H9 (cell line): ENCODE measurements around the gene TRPV5. TPM values are rescaled to one million over a fixed set of nuclear protein-coding genes. Genes with fewer than 3 reads are reported as not detected.

Experiments used
- DNase-seq: peaks from one replicate; pipeline ENCODE4 v3.0.0-alpha.2; 2017
- H2AFZ ChIP-seq: one replicate; pipeline ENCODE4 v1.6.1; 2013; ENCODE audit warnings: mild to moderate bottlenecking, low read length, control low read depth, moderate library complexity
- H2AK5ac ChIP-seq: 2 replicates; pipeline ENCODE4 v1.6.1; 2013; ENCODE audit warnings: low read length, control low read depth, mixed read lengths; ENCODE audit not compliant: insufficient read length
- H2BK120ac ChIP-seq: one replicate; pipeline ENCODE4 v1.6.1; 2013; ENCODE audit warnings: low read depth, mild to moderate bottlenecking, low read length, control low read depth, inconsistent platforms; ENCODE audit not compliant: poor library complexity, severe bottlenecking
- H2BK12ac ChIP-seq: 2 replicates; pipeline ENCODE4 v1.6.1; 2013; ENCODE audit warnings: low read length, control low read depth, mixed read lengths, low read depth; ENCODE audit not compliant: insufficient read length
- H2BK15ac ChIP-seq: 2 replicates; pipeline ENCODE4 v1.6.1; 2013; ENCODE audit warnings: low read depth, low read length, control low read depth
- H2BK20ac ChIP-seq: one replicate; pipeline ENCODE4 v1.6.1; 2013; ENCODE audit warnings: low read depth, mild to moderate bottlenecking, low read length, control low read depth, inconsistent platforms; ENCODE audit not compliant: poor library complexity, severe bottlenecking
- H2BK5ac ChIP-seq: 2 replicates; pipeline ENCODE4 v1.6.1; 2013; ENCODE audit warnings: low read length, control low read depth, mixed read lengths; ENCODE audit not compliant: insufficient read length
- H3K14ac ChIP-seq: 2 replicates; pipeline ENCODE4 v1.6.1; 2013; ENCODE audit warnings: low read length, control low read depth; ENCODE audit not compliant: insufficient read depth
- H3K18ac ChIP-seq: 2 replicates; pipeline ENCODE4 v1.6.1; 2013; ENCODE audit warnings: low read depth, mild to moderate bottlenecking, mixed read lengths, low read length, control low read depth; ENCODE audit not compliant: insufficient read length
- H3K23ac ChIP-seq: 2 replicates; pipeline ENCODE4 v1.6.1; 2013; ENCODE audit warnings: low read length, control low read depth, mixed read lengths, low read depth; ENCODE audit not compliant: insufficient read length
- H3K23me2 ChIP-seq: 2 replicates; pipeline ENCODE4 v1.6.1; 2013; ENCODE audit warnings: low read depth, mild to moderate bottlenecking, mixed read lengths, low read length, control low read depth; ENCODE audit not compliant: insufficient read length, poor library complexity, severe bottlenecking
- H3K27ac ChIP-seq: 2 replicates; pipeline ENCODE4 v1.5.1; 2013; ENCODE audit warnings: low read length, control low read depth, mixed read lengths, low read depth; ENCODE audit not compliant: insufficient read length
- H3K27me3 ChIP-seq: 2 replicates; pipeline ENCODE4 v1.6.1; 2013; ENCODE audit warnings: low read length, control low read depth, inconsistent platforms; ENCODE audit not compliant: insufficient read depth
- H3K4ac ChIP-seq: 2 replicates; pipeline ENCODE4 v1.6.1; 2013; ENCODE audit warnings: low read depth, mild to moderate bottlenecking, control low read depth, inconsistent platforms, low read length, moderate library complexity
- H3K4me1 ChIP-seq: 2 replicates; pipeline ENCODE4 v1.6.1; 2013; ENCODE audit warnings: low read length, control low read depth, inconsistent platforms; ENCODE audit not compliant: insufficient read depth
- H3K4me2 ChIP-seq: 2 replicates; pipeline ENCODE4 v1.6.1; 2013; ENCODE audit warnings: low read length, control low read depth, mixed read lengths; ENCODE audit not compliant: insufficient read length, insufficient read depth
- H3K56ac ChIP-seq: 2 replicates; pipeline ENCODE4 v1.6.1; 2013; ENCODE audit warnings: low read depth, mild to moderate bottlenecking, mixed read lengths, low read length, control low read depth; ENCODE audit not compliant: insufficient read length
- H3K79me1 ChIP-seq: 2 replicates; pipeline ENCODE4 v1.6.1; 2013; ENCODE audit warnings: low read depth, mild to moderate bottlenecking, moderate library complexity, low read length, control low read depth, inconsistent platforms; ENCODE audit not compliant: insufficient read depth, poor library complexity, severe bottlenecking
- H3K79me2 ChIP-seq: 2 replicates; pipeline ENCODE4 v1.6.1; 2013; ENCODE audit warnings: low read length, control low read depth, inconsistent platforms; ENCODE audit not compliant: insufficient read depth
- H3K9ac ChIP-seq: 2 replicates; pipeline ENCODE4 v1.6.1; 2013; ENCODE audit warnings: low read length, control low read depth, mixed read lengths; ENCODE audit not compliant: insufficient read length; ENCODE audit errors: extremely low read depth
- H3K9me3 ChIP-seq: one replicate; pipeline ENCODE4 v1.6.1; 2013; ENCODE audit warnings: low read depth, low read length, inconsistent platforms; ENCODE audit not compliant: control insufficient read depth
- H3T11ph ChIP-seq: one replicate; pipeline ENCODE4 v1.6.1; 2013; ENCODE audit warnings: mild to moderate bottlenecking, low read length, control low read depth, inconsistent platforms
- H4K20me1 ChIP-seq: one replicate; pipeline ENCODE4 v1.6.1; 2013; ENCODE audit not compliant: control insufficient read depth, insufficient read length, insufficient read depth
- H4K5ac ChIP-seq: 2 replicates; pipeline ENCODE4 v1.6.1; 2013; ENCODE audit warnings: low read depth, mild to moderate bottlenecking, mixed read lengths, low read length, control low read depth; ENCODE audit not compliant: insufficient read length
- H4K8ac ChIP-seq: replicated peaks from 2 replicates; pipeline ENCODE4 v1.6.1; 2013; ENCODE audit warnings: low read length, control low read depth, mixed read lengths, low read depth; ENCODE audit not compliant: insufficient read length
- H4K91ac ChIP-seq: 2 replicates; pipeline ENCODE4 v1.6.1; 2013; ENCODE audit warnings: low read depth, mild to moderate bottlenecking, moderate library complexity, mixed read lengths, low read length, control low read depth; ENCODE audit not compliant: insufficient read length
- H3K27ac Mint-ChIP-seq, 3 experiments: 2 replicates in 2 of 3; 3 replicates in 1 of 3; pipeline ENCODE4 v1.8.0; 2020 to 2021; ENCODE audit warnings: mixed read lengths in 3 of 3, mild to moderate bottlenecking in 1 of 3, moderate library complexity in 1 of 3
- H3K27me3 Mint-ChIP-seq: 2 replicates; pipeline ENCODE4 v1.8.0; 2021; ENCODE audit warnings: low read depth, mild to moderate bottlenecking, moderate library complexity, mixed read lengths
- H3K36me3 Mint-ChIP-seq, 3 experiments: 2 replicates in 2 of 3; 3 replicates in 1 of 3; pipeline ENCODE4 v1.8.0; 2020 to 2021; ENCODE audit warnings: low read depth in 3 of 3, mixed read lengths in 3 of 3; ENCODE audit not compliant: insufficient read depth in 1 of 3
- H3K4me1 Mint-ChIP-seq, 2 experiments: 2 replicates each; pipeline ENCODE4 v1.8.0; 2020; ENCODE audit warnings: mixed read lengths in 2 of 2
- H3K4me3 Mint-ChIP-seq, 2 experiments: 2 replicates in 1 of 2; 3 replicates in 1 of 2; pipeline ENCODE4 v1.8.0; 2020 to 2021; ENCODE audit warnings: mild to moderate bottlenecking in 2 of 2, mixed read lengths in 2 of 2, moderate library complexity in 1 of 2
- H3K9me3 Mint-ChIP-seq, 2 experiments: 2 replicates in 1 of 2; 3 replicates in 1 of 2; pipeline ENCODE4 v1.8.0; 2020; ENCODE audit warnings: mild to moderate bottlenecking in 2 of 2, mixed read lengths in 2 of 2, moderate library complexity in 1 of 2
- WGBS: extraction: QIAGEN DNeasy Blood & Tissue Kit; methylation state at CpG from one replicate; pipeline ENCODE4 v1.1.7; 2013; ENCODE audit warnings: missing lambda C conversion rate, low lambda C conversion rate, mixed read lengths; ENCODE audit not compliant: insufficient read length; ENCODE audit errors: extremely low coverage; 5-methylcytosine and 5-hydroxymethylcytosine counted together
- total RNA-seq: library from RNA; stranded (reverse); gene quantifications from 2 replicates; pipeline ENCODE4 v1.2.1, GENCODE V29; 2021
- TF ChIP-seq, protein P1 (sequence below): fragments of 200-600 bp; sonication (generic); conservative IDR thresholded peaks from 3 replicates; pipeline ENCODE4 v1.8.0; 2021; ENCODE audit warnings: antibody characterized with exemption, mild to moderate bottlenecking

Gene TRPV5
- total RNA-seq, 1 experiment from 2014 or later: not detected

DNA sequence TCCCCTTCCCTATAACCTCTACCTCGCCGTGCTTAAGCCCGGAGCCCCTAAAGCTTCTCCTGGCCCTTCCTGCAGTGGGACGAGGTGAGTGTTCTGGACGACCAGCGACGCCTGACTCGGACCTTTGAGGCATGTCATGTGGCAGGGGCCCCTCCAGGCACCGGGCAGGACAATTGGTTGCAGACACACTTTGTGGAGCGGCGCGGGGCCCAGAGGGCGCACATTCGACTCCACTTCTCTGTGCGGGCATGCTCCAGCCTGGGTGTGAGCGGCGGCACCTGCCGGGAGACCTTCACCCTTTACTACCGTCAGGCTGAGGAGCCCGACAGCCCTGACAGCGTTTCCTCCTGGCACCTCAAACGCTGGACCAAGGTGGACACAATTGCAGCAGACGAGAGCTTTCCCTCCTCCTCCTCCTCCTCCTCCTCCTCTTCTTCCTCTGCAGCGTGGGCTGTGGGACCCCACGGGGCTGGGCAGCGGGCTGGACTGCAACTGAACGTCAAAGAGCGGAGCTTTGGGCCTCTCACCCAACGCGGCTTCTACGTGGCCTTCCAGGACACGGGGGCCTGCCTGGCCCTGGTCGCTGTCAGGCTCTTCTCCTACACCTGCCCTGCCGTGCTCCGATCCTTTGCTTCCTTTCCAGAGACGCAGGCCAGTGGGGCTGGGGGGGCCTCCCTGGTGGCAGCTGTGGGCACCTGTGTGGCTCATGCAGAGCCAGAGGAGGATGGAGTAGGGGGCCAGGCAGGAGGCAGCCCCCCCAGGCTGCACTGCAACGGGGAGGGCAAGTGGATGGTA lies 69.5 kb downstream of the TRPV5 start:
- no peak for DNase-seq

More for the DNA sequence above, 69.5 kb downstream of the TRPV5 start:
- no peaks in the 10 kb centered on the region for H3K27me3 ChIP-seq
- H4K20me1 ChIP-seq: no peaks in the 10 kb centered on the region
- no peak overlapping the region for H2BK12ac ChIP-seq
- no peak overlapping the region for H2BK120ac ChIP-seq
- Mint-ChIP-seq H3K36me3 (peaks cover 0 to 6% (median 0%) of the 10 kb centered on the region in 3 experiments; a peak in 5 of 7 replicates), H3K4me1 (peaks cover 32 to 44% of the 10 kb centered on the region in 2 experiments), H3K9me3 (no peaks in the 10 kb centered on the region), H3K27me3 (peaks cover 4% of the 10 kb centered on the region), H3K4me3 (no peak overlapping the region), H3K27ac (no peak overlapping the region)
- no peak overlapping the region for H2BK5ac ChIP-seq
- H3K23ac ChIP-seq: no peak overlapping the region
- no peak overlapping the region for H2BK15ac ChIP-seq
- H3K4me2 ChIP-seq: no peak overlapping the region
- H3K79me2 ChIP-seq: no peaks in the 10 kb centered on the region
- no peak overlapping the region for H4K8ac ChIP-seq
- TF ChIP-seq, protein P1, sequence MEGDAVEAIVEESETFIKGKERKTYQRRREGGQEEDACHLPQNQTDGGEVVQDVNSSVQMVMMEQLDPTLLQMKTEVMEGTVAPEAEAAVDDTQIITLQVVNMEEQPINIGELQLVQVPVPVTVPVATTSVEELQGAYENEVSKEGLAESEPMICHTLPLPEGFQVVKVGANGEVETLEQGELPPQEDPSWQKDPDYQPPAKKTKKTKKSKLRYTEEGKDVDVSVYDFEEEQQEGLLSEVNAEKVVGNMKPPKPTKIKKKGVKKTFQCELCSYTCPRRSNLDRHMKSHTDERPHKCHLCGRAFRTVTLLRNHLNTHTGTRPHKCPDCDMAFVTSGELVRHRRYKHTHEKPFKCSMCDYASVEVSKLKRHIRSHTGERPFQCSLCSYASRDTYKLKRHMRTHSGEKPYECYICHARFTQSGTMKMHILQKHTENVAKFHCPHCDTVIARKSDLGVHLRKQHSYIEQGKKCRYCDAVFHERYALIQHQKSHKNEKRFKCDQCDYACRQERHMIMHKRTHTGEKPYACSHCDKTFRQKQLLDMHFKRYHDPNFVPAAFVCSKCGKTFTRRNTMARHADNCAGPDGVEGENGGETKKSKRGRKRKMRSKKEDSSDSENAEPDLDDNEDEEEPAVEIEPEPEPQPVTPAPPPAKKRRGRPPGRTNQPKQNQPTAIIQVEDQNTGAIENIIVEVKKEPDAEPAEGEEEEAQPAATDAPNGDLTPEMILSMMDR: no peak
- H3K14ac ChIP-seq: no peak overlapping the region
- no peak overlapping the region for H3K9ac ChIP-seq
- no peak overlapping the region for H2AK5ac ChIP-seq
- no peak overlapping the region for H2BK20ac ChIP-seq
- H4K5ac ChIP-seq: no peak overlapping the region
- no peaks in the 10 kb centered on the region for H3K9me3 ChIP-seq
- no peak overlapping the region for H3K4ac ChIP-seq
- no peaks in the 10 kb centered on the region for H3K79me1 ChIP-seq
- no peak overlapping the region for H3K18ac ChIP-seq
- H3K4me1 ChIP-seq: peaks cover 8% of the 10 kb centered on the region
- no CpG with 5 or more reads among the region's 37 CpGs for WGBS
- no peaks in the 10 kb centered on the region for H3K23me2 ChIP-seq
- H2AFZ ChIP-seq: no peak overlapping the region
- no peak overlapping the region for H4K91ac ChIP-seq
- no peak overlapping the region for H3K27ac ChIP-seq
- H3K56ac ChIP-seq: no peak overlapping the region
- H3T11ph ChIP-seq: no peak overlapping the region
